NT2/D1 (cell line): ENCODE data around the gene TIMELESS.
A peak's percentile ranks its signal among the peaks of the same experiment; 100 is the strongest.
"Not testable (repeated sequence)": the region's sequence is repeated elsewhere in the genome, so short reads cannot be mapped to it uniquely, and the experiment has no call there.

ENCODE experiments used
- DNase-seq: peaks from one replicate; pipeline ENCODE4 v3.0.0-alpha.2; 2011; ENCODE audit warnings: low read depth, low spot score
- H3K27me3 ChIP-seq: 2 replicates; pipeline ENCODE4 v1.6.0; 2011; ENCODE audit warnings: mild to moderate bottlenecking; ENCODE audit not compliant: insufficient read length, insufficient read depth
- H3K36me3 ChIP-seq: 2 replicates; pipeline ENCODE4 v1.6.1; 2011; ENCODE audit warnings: mild to moderate bottlenecking, low read length, mixed read lengths; ENCODE audit not compliant: insufficient read depth, insufficient read length
- H3K4me1 ChIP-seq: 2 replicates; pipeline ENCODE4 v1.5.1; 2011; ENCODE audit not compliant: insufficient read depth, insufficient read length
- H3K4me3 ChIP-seq: 2 replicates; pipeline ENCODE4 v1.5.1; 2011; ENCODE audit warnings: low read depth; ENCODE audit not compliant: insufficient read length
- H3K9ac ChIP-seq: 2 replicates; pipeline ENCODE4 v1.6.0; 2011; ENCODE audit warnings: low read depth; ENCODE audit not compliant: insufficient read length
- H3K9me3 ChIP-seq: 2 replicates; pipeline ENCODE4 v1.5.1; 2011; ENCODE audit warnings: mild to moderate bottlenecking, low read length; ENCODE audit not compliant: insufficient read depth
- SUZ12 ChIP-seq: IDR thresholded peaks from 2 replicates; pipeline ENCODE4 v1.6.1; 2011; ENCODE audit not compliant: insufficient read length, insufficient read depth; ENCODE audit errors: extremely low read depth
- YY1 ChIP-seq: IDR thresholded peaks from 2 replicates; pipeline ENCODE4 v1.6.1; 2011; ENCODE audit not compliant: insufficient read length, insufficient read depth
- ZNF274 ChIP-seq: IDR thresholded peaks from 2 replicates; pipeline ENCODE4 v1.6.1; 2011; ENCODE audit warnings: mild to moderate bottlenecking, low read depth, low read length

The TIMELESS gene

GRCh38 chr12:56462565-56462964, 13.3 kb upstream of the TIMELESS start:
- peak; percentile 62 for DNase-seq
- Histone ChIP-seq H3K27me3 (no peaks in the 10 kb centered on the region), H3K4me1 (no peaks in the 10 kb centered on the region), H3K4me3 (no peak overlapping the region), H3K9ac (peak overlapping the region; percentile 17), H3K36me3 (no peaks in the 10 kb centered on the region), H3K9me3 (no peaks in the 10 kb centered on the region)
- TF ChIP-seq ZNF274 (no peak), YY1 (no peak), SUZ12 (no peak)

GRCh38 chr12:56461235-56462159, 12.3 kb upstream of the TIMELESS start:
- Histone ChIP-seq H3K9me3 (no peaks in the 10 kb centered on the region), H3K4me1 (no peaks in the 10 kb centered on the region), H3K9ac (no peak overlapping the region), H3K27me3 (no peaks in the 10 kb centered on the region), H3K4me3 (no peak overlapping the region), H3K36me3 (no peaks in the 10 kb centered on the region)
- no peak for DNase-seq
- no peak for TF ChIP-seq ZNF274
- no peak for TF ChIP-seq YY1
- TF ChIP-seq SUZ12, result no peak

GRCh38 chr12:56457817-56458216, 8.6 kb upstream of the TIMELESS start:
- Histone ChIP-seq H3K9ac (no peak overlapping the region), H3K4me1 (no peaks in the 10 kb centered on the region), H3K9me3 (no peaks in the 10 kb centered on the region), H3K36me3 (no peaks in the 10 kb centered on the region), H3K27me3 (no peaks in the 10 kb centered on the region), H3K4me3 (no peak overlapping the region)
- DNase-seq, result no peak
- TF ChIP-seq SUZ12 (no peak), YY1 (no peak), ZNF274 (no peak)

DNA sequence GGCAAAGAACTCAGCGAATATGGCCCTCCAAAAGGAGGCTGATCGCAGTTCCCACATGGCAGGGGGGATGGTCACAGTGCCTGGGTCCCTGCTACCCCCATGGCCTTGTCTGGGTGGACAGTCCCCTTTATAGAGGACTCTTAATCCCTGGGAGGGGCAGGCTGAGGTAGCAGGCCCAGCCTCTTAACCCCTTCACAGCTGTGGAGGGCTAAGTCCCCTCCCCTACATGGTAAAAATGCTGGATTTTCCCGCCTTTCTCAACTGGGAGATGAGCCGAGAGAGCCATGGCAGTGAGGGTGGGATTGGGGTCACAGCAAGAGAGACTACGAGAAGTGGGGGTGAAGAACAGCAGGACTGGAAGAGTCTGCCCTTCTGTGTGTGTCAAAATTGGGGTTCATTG, 5.3 kb upstream of the TIMELESS start, which contains the start of gene MIP:
Gene MIP, minus strand, starts transcription at position 101 of the 400 bp plus-strand sequence. Its CDS starts 44 bp downstream, at position 57.
- Histone ChIP-seq H3K4me3 (no peak within 1 kb of the TSS), H3K36me3 (no peaks in the 10 kb centered on the region), H3K9me3 (no peaks in the 10 kb centered on the region), H3K9ac (no peak within 1 kb of the TSS), H3K27me3 (no peaks in the 10 kb centered on the region), H3K4me1 (no peaks in the 10 kb centered on the region)
- no peak for DNase-seq
- no peak for TF ChIP-seq SUZ12
- TF ChIP-seq ZNF274, result no peak
- TF ChIP-seq YY1, result no peak

- DNase-seq, result no peak
- H3K9ac ChIP-seq, result no peak overlapping the region
- H3K9me3 ChIP-seq, result no peaks in the 10 kb centered on the region
- H3K36me3 ChIP-seq, result peaks cover 8% of the 10 kb centered on the region
- no peaks in the 10 kb centered on the region for H3K27me3 ChIP-seq
- no peak for TF ChIP-seq ZNF274
- no peak for TF ChIP-seq SUZ12
- TF ChIP-seq YY1, result no peak
- H3K4me3 ChIP-seq, result no peak overlapping the region
- no peaks in the 10 kb centered on the region for H3K4me1 ChIP-seq
Measured at GRCh38 chr12:56451147-56451546, 1.9 kb upstream of the TIMELESS start.

GRCh38 chr12:56450241-56450640, 1.0 kb upstream of the TIMELESS start:
- TF ChIP-seq YY1 (no peak), SUZ12 (no peak), ZNF274 (no peak)
- no peak overlapping the region for H3K9ac ChIP-seq
- no peaks in the 10 kb centered on the region for H3K9me3 ChIP-seq
- H3K4me3 ChIP-seq, result no peak overlapping the region
- H3K27me3 ChIP-seq, result no peaks in the 10 kb centered on the region
- DNase-seq, result no peak
- H3K4me1 ChIP-seq, result no peaks in the 10 kb centered on the region
- H3K36me3 ChIP-seq, result peaks cover 13% of the 10 kb centered on the region

- peak overlapping the region; percentile 95 for H3K9ac ChIP-seq
- no peaks in the 10 kb centered on the region for H3K27me3 ChIP-seq
- H3K36me3 ChIP-seq, result peaks cover 16% of the 10 kb centered on the region
- peak overlapping the region; percentile 70 for H3K4me3 ChIP-seq
- H3K9me3 ChIP-seq, result peaks cover 4% of the 10 kb centered on the region; the same call in 1 of the 2 replicates
- no peaks in the 10 kb centered on the region for H3K4me1 ChIP-seq
- TF ChIP-seq SUZ12 (no peak), ZNF274 (no peak), YY1 (no peak)
- DNase-seq, result no peak
Measured at GRCh38 chr12:56449622-56449984, 377 bp upstream of the TIMELESS start.

GRCh38 chr12:56443208-56443607, 6.0 kb downstream of the TIMELESS start:
- not testable (repeated sequence) for DNase-seq, H3K4me3 ChIP-seq
- H3K36me3 ChIP-seq, result peaks cover 22% of the 10 kb centered on the region

More at GRCh38 chr12:56443208-56443607, 6.0 kb downstream of the TIMELESS start:
- H3K9ac ChIP-seq, H3K4me1 ChIP-seq, H3K27me3 ChIP-seq: not testable (repeated sequence)
- H3K9me3 ChIP-seq, result peaks cover 24% of the 10 kb centered on the region
